Measurements from ENCODE around the gene OR51G1.

The OR51G1 gene

GRCh38 chr11:4921796-4922195 is 2.3 kb downstream of the OR51G1 start:
- TF ChIP-seq TAF1 (IDR thresholded peaks at IDR 0.05; ENCODE audit: borderline replicate concordance, insufficient read depth, low read length) (no peak), FOXP2 (optimal IDR thresholded peaks at IDR 0.05; ENCODE audit: borderline replicate concordance, extremely low read depth, extremely low read length, insufficient read depth) (no peak), POLR2AphosphoS5 (IDR thresholded peaks at IDR 0.05; ENCODE audit: low read depth, low read length) (no peak), SIN3A (IDR thresholded peaks at IDR 0.05; ENCODE audit: borderline replicate concordance, insufficient read depth, low read length) (no peak)
- TF ChIP-seq, protein P1, sequence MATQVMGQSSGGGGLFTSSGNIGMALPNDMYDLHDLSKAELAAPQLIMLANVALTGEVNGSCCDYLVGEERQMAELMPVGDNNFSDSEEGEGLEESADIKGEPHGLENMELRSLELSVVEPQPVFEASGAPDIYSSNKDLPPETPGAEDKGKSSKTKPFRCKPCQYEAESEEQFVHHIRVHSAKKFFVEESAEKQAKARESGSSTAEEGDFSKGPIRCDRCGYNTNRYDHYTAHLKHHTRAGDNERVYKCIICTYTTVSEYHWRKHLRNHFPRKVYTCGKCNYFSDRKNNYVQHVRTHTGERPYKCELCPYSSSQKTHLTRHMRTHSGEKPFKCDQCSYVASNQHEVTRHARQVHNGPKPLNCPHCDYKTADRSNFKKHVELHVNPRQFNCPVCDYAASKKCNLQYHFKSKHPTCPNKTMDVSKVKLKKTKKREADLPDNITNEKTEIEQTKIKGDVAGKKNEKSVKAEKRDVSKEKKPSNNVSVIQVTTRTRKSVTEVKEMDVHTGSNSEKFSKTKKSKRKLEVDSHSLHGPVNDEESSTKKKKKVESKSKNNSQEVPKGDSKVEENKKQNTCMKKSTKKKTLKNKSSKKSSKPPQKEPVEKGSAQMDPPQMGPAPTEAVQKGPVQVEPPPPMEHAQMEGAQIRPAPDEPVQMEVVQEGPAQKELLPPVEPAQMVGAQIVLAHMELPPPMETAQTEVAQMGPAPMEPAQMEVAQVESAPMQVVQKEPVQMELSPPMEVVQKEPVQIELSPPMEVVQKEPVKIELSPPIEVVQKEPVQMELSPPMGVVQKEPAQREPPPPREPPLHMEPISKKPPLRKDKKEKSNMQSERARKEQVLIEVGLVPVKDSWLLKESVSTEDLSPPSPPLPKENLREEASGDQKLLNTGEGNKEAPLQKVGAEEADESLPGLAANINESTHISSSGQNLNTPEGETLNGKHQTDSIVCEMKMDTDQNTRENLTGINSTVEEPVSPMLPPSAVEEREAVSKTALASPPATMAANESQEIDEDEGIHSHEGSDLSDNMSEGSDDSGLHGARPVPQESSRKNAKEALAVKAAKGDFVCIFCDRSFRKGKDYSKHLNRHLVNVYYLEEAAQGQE (IDR thresholded peaks at IDR 0.05; ENCODE audit: insufficient read depth in 1 of 2, low read depth in 2 of 2, low read length in 2 of 2), result no peak

- TF ChIP-seq POLR2AphosphoS5 (IDR thresholded peaks at IDR 0.05; ENCODE audit: low read depth, low read length), result no peak
- TF ChIP-seq TAF1 (IDR thresholded peaks at IDR 0.05; ENCODE audit: borderline replicate concordance, insufficient read depth, low read length), result no peak
- TF ChIP-seq SIN3A (IDR thresholded peaks at IDR 0.05; ENCODE audit: borderline replicate concordance, insufficient read depth, low read length), result no peak
- TF ChIP-seq, protein P1 (IDR thresholded peaks at IDR 0.05; ENCODE audit: insufficient read depth in 1 of 2, low read depth in 2 of 2, low read length in 2 of 2), result no peak
- TF ChIP-seq FOXP2 (optimal IDR thresholded peaks at IDR 0.05; ENCODE audit: borderline replicate concordance, extremely low read depth, extremely low read length, insufficient read depth), result no peak
These were observed 4.9 kb downstream of the OR51G1 start, which contains the start of gene OR51G2 for GRCh38 chr11:4919250-4919649. Gene OR51G2, minus strand, starts transcription at chr11:4919350. Its CDS starts 3,687 bp downstream, at chr11:4915663.

DNA sequence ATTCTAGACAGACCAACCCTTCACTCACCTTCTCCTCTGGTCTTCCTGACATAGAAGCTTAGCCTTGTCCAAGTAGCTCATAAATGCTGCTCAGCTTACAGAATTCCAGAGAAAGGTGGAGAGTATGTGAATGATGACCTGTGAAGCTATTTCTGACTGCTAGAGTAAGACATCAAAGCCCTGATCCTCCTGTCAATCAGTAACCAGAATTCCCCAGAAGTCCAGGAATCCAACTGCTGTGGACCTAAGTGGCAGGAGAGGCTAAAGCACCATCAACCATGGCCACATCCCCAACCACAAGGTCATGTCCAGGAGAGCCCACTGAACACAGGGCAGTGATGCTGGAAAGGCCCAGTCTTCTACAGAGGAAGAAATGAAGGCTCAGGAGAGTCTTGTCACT is 7.6 kb downstream of the OR51G1 start:
- TF ChIP-seq POLR2AphosphoS5 (IDR thresholded peaks at IDR 0.05; ENCODE audit: low read depth, low read length) (no peak), FOXP2 (optimal IDR thresholded peaks at IDR 0.05; ENCODE audit: borderline replicate concordance, extremely low read depth, extremely low read length, insufficient read depth) (no peak), SIN3A (IDR thresholded peaks at IDR 0.05; ENCODE audit: borderline replicate concordance, insufficient read depth, low read length) (no peak), TAF1 (IDR thresholded peaks at IDR 0.05; ENCODE audit: borderline replicate concordance, insufficient read depth, low read length) (no peak)
- TF ChIP-seq, protein P1 (IDR thresholded peaks at IDR 0.05; ENCODE audit: insufficient read depth in 1 of 2, low read depth in 2 of 2, low read length in 2 of 2), result no peak

- TF ChIP-seq TAF1 (IDR thresholded peaks at IDR 0.05; ENCODE audit: borderline replicate concordance, insufficient read depth, low read length) (no peak), POLR2AphosphoS5 (IDR thresholded peaks at IDR 0.05; ENCODE audit: low read depth, low read length) (no peak), SIN3A (IDR thresholded peaks at IDR 0.05; ENCODE audit: borderline replicate concordance, insufficient read depth, low read length) (no peak), FOXP2 (optimal IDR thresholded peaks at IDR 0.05; ENCODE audit: borderline replicate concordance, extremely low read depth, extremely low read length, insufficient read depth) (no peak)
- TF ChIP-seq, protein P1 (IDR thresholded peaks at IDR 0.05; ENCODE audit: insufficient read depth in 1 of 2, low read depth in 2 of 2, low read length in 2 of 2), result no peak
These were observed 20.7 kb downstream of the OR51G1 start, which contains the start of gene OR51A7 for GRCh38 chr11:4903484-4903883. Gene OR51A7, plus strand, starts transcription at chr11:4903783. Its CDS starts 3,587 bp downstream, at chr11:4907370.

Measured in PFSK-1 (cell line).